Natural killer cell (primary cell): ENCODE measurements around the gene TMEM242. TPM values are rescaled to one million over a fixed set of nuclear protein-coding genes. Genes with fewer than 3 reads are reported as not detected.

Source experiments
- ATAC-seq, 3 donors: fragments of 150-1000 bp in 2 of 3; fragments of 200-7000 bp in 1 of 3; cut with Tn5 transposase; 1 replicate in 1 of 3; 2 replicates in 2 of 3; pipeline ENCODE4 v1.10.0; 2021; ENCODE audit warnings: mild to moderate bottlenecking in 2 of 3, moderate library complexity in 2 of 3
- DNase-seq, 2 donors: peaks; one replicate each; pipeline versions ENCODE4 v3.0.0 to v3.0.0-alpha.2; 2013 to 2021; ENCODE audit warnings: mixed read lengths in 1 of 2
- H3K27ac ChIP-seq: one replicate; pipeline ENCODE4 v1.5.1; 2013; ENCODE audit warnings: mild to moderate bottlenecking, low read length
- H3K27me3 ChIP-seq: one replicate; pipeline ENCODE4 v1.6.1; 2013; ENCODE audit warnings: low read length; ENCODE audit not compliant: control insufficient read depth, insufficient read depth
- H3K36me3 ChIP-seq: one replicate; pipeline ENCODE4 v1.6.1; 2013; ENCODE audit warnings: low read length; ENCODE audit not compliant: control insufficient read depth, insufficient read depth
- H3K4me1 ChIP-seq: one replicate; pipeline ENCODE4 v1.6.1; 2013; ENCODE audit warnings: low read length; ENCODE audit not compliant: control insufficient read depth, insufficient read depth
- H3K4me3 ChIP-seq: one replicate; pipeline ENCODE4 v1.5.1; 2013; ENCODE audit warnings: low read length
- H3K9me3 ChIP-seq: one replicate; pipeline ENCODE4 v1.6.1; 2013; ENCODE audit warnings: low read length; ENCODE audit not compliant: control insufficient read depth, insufficient read depth
- H3K27ac Mint-ChIP-seq, 2 donors: one replicate each; pipeline ENCODE4 v1.8.0; 2022; ENCODE audit warnings: mild to moderate bottlenecking in 2 of 2, mixed read lengths in 2 of 2, moderate library complexity in 1 of 2
- H3K27me3 Mint-ChIP-seq, 2 donors: one replicate each; pipeline ENCODE4 v1.8.0; 2022; ENCODE audit warnings: low read depth in 2 of 2, mixed read lengths in 2 of 2
- H3K36me3 Mint-ChIP-seq: one replicate; pipeline ENCODE4 v1.8.0; 2022; ENCODE audit warnings: mixed read lengths
- H3K4me1 Mint-ChIP-seq, 2 donors: one replicate each; pipeline ENCODE4 v1.8.0; 2022; ENCODE audit warnings: mixed read lengths in 2 of 2
- H3K4me3 Mint-ChIP-seq: one replicate; pipeline ENCODE4 v1.8.0; 2022; ENCODE audit warnings: mild to moderate bottlenecking, moderate library complexity, mixed read lengths
- H3K9me3 Mint-ChIP-seq, 2 donors: one replicate each; pipeline ENCODE4 v1.8.0; 2022; ENCODE audit warnings: mixed read lengths in 2 of 2
- WGBS: methylation state at CpG from one replicate; pipeline ENCODE4 v1.1.7; 2013; ENCODE audit warnings: missing lambda C conversion rate; ENCODE audit not compliant: insufficient coverage; 5-methylcytosine and 5-hydroxymethylcytosine counted together
- intact Hi-C: fragments of 100-400 bp; cut with micrococcal nuclease; formaldehyde crosslinking; loops from one replicate; pipeline ENCODE4 v1.14.2; 2022
- total RNA-seq, 4 donors: library from RNA; stranded (reverse); fragments of 120-200 nt in 1 of 4; gene quantifications; one replicate each; pipeline versions ENCODE4 v1.2.3 to v1.2.4, GENCODE V29; 2013 to 2022
- TF ChIP-seq, protein P1 (sequence below): fragments of 200-600 bp; IDR thresholded peaks from one replicate; pipeline ENCODE4 v1.8.0; 2022; ENCODE audit warnings: antibody characterized with exemption

Gene TMEM242
- total RNA-seq, 3 donors from 2014 or later (not counting 1 experiment from before 2014, with no cell fraction given): 18.5 to 24.8 (median 19.8) TPM

DNA sequence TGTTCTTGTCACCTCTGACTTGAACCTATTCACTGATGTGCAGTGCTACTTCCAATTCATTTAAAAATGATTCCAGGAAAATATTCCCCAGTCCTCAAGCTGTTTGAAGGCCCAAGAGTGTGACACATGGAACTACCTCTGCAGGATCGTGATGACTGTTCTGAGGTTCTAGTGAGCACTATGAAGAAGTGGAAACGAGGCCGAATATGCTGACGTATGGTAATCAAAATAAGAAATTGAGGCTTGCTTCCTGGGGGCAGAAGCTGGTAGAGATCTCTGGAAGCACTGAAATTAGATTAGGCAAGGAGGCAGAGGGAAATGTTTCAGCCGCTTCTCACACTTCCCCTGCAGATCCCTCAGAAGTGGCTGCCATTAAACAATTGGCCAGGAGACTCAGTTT is 15.7 kb downstream of the TMEM242 start:
- DNase-seq (no peak), ATAC-seq (no peak)
- H3K9me3 ChIP-seq: no peaks in the 10 kb centered on the region
- intact Hi-C loops: no loop called here
- peaks cover 5% of the 10 kb centered on the region for H3K36me3 ChIP-seq
- Mint-ChIP-seq H3K27ac (no peak overlapping the region), H3K9me3 (no peaks in the 10 kb centered on the region), H3K4me3 (no peak overlapping the region), H3K4me1 (peaks cover 5 to 7% of the 10 kb centered on the region in 2 donors), H3K27me3 (no peaks in the 10 kb centered on the region), H3K36me3 (no peaks in the 10 kb centered on the region)
- H3K4me3 ChIP-seq: no peak overlapping the region
- TF ChIP-seq, protein P1, sequence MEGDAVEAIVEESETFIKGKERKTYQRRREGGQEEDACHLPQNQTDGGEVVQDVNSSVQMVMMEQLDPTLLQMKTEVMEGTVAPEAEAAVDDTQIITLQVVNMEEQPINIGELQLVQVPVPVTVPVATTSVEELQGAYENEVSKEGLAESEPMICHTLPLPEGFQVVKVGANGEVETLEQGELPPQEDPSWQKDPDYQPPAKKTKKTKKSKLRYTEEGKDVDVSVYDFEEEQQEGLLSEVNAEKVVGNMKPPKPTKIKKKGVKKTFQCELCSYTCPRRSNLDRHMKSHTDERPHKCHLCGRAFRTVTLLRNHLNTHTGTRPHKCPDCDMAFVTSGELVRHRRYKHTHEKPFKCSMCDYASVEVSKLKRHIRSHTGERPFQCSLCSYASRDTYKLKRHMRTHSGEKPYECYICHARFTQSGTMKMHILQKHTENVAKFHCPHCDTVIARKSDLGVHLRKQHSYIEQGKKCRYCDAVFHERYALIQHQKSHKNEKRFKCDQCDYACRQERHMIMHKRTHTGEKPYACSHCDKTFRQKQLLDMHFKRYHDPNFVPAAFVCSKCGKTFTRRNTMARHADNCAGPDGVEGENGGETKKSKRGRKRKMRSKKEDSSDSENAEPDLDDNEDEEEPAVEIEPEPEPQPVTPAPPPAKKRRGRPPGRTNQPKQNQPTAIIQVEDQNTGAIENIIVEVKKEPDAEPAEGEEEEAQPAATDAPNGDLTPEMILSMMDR: no peak
- peaks cover 18% of the 10 kb centered on the region for H3K4me1 ChIP-seq
- WGBS: 87% methylated on average over 5 of the region's 5 CpGs
- no peaks in the 10 kb centered on the region for H3K27me3 ChIP-seq
- H3K27ac ChIP-seq: no peak overlapping the region

DNA sequence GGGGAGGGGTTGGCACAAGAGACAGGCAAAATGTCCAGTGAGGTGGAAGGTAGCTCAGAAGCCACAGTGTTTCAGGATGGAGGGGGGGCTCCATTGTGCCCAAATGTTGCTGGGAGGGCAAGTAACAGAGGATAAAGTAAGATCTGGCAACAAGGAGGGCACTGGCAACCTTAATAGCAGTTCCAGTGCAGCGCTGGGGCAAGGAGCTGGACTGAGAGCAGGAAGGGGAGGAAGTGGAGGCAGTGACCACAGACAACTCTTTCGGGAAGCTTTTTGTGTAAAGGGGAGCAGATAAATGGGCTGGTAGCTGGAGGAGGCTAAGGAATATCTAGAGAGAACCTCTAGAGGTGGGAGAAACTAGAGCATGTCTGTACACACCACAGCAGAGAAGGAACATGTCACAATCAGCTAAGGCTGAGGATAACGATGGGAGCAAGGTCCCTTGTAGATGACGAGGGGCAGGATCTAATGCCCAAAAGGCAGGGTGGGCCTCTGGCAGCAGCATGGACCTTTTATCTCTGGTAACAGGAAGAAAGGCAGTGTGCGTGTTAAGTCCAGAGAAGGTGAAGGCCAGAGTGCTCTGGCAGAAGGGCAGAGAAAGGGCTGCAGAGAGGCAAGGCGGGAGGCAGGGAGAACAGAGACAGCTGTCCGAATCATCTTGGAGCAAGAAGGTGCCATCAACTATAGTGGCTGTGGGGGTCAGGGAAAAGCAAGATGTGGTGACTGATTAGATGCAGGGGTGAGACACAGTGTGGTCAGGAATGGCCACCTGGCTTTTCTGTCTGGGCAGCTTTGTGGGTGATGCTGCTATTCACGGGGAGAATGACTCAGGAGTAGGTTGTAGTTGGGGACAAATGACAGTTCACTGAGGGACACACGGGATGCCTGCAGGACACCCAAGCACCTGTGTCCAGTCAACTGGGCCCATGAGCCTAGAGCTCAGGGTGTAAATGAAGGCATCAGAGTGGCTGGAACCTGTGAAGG is 17.4 kb downstream of the TMEM242 start:
- H3K9me3 Mint-ChIP-seq: no peaks in the 10 kb centered on the region
- WGBS: 58% methylated on average over 9 of the region's 9 CpGs

DNA sequence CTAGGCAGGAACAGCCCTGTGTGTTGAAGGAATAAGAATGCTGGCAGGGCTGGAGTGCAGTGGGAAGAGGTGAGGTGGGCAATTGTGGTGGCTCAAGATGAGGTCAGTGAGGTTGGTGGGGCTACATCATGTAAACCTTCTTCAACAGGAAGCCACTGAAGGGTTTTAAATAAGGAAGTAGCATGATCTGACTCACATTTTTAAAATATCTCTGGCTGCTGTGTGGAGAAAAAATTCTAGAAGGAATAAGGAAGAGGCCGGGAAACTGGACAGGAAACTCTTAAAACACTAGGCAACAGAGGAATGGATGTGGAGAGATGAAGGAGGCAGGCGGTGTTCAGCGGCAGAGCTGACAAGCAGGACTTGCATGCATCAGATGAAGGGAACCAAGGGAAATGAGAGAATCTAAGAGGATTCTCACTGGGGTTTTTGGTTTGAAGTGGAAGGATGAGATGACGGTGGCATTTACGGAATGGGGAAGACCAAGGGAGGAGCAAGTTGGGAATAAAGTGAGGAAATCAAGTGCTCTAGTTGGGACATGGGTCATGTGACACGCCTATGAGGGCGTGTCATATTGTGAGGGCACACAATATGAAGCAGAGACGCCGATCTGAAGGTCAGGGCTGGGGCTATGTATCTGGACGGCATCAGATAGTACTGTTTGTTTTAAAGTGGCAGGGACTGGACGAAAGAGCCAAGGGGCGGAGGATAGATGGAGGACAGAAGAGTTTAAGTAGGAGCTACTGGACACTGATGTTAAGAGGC is 18.2 kb downstream of the TMEM242 start:
- intact Hi-C loops: no loop called here
- H3K27me3 Mint-ChIP-seq: no peaks in the 10 kb centered on the region
- H3K4me1 ChIP-seq: peaks cover 18% of the 10 kb centered on the region
- no peaks in the 10 kb centered on the region for H3K27me3 ChIP-seq
- no peak overlapping the region for H3K4me3 ChIP-seq
- H3K27ac ChIP-seq: no peak overlapping the region
- 54% methylated on average over 12 of the region's 12 CpGs for WGBS
- H3K36me3 ChIP-seq: no peaks in the 10 kb centered on the region
- DNase-seq (no peak), ATAC-seq (peak in 2 of 3 donors; percentile 32 to 51)
- H3K4me3 Mint-ChIP-seq: no peak overlapping the region
- H3K27ac Mint-ChIP-seq: no peak overlapping the region
- no peaks in the 10 kb centered on the region for H3K9me3 ChIP-seq
- no peaks in the 10 kb centered on the region for H3K36me3 Mint-ChIP-seq
- H3K9me3 Mint-ChIP-seq: no peaks in the 10 kb centered on the region
- peaks cover 8 to 10% of the 10 kb centered on the region in 2 donors for H3K4me1 Mint-ChIP-seq
- TF ChIP-seq, protein P1: no peak

More for the DNA sequence above, 17.4 kb downstream of the TMEM242 start:
- Mint-ChIP-seq H3K4me1 (peaks cover 8 to 10% of the 10 kb centered on the region in 2 donors), H3K27me3 (no peaks in the 10 kb centered on the region), H3K27ac (no peak overlapping the region), H3K4me3 (no peak overlapping the region), H3K36me3 (no peaks in the 10 kb centered on the region)
- DNase-seq (no peak), ATAC-seq (peak in 1 of 3 donors; percentile 8)
- TF ChIP-seq, protein P1: no peak
- H3K4me1 ChIP-seq: peaks cover 18% of the 10 kb centered on the region
- H3K27ac ChIP-seq: no peak overlapping the region
- H3K27me3 ChIP-seq: no peaks in the 10 kb centered on the region
- no peaks in the 10 kb centered on the region for H3K9me3 ChIP-seq
- intact Hi-C loops: no loop called here
- no peak overlapping the region for H3K4me3 ChIP-seq
- H3K36me3 ChIP-seq: peaks cover 5% of the 10 kb centered on the region
